ENCODE data around the gene VEZF1.
"Not testable (repeated sequence)": the region's sequence is repeated elsewhere in the genome, so short reads cannot be mapped to it uniquely, and the experiment has no call there.

VEZF1 gene

DNA sequence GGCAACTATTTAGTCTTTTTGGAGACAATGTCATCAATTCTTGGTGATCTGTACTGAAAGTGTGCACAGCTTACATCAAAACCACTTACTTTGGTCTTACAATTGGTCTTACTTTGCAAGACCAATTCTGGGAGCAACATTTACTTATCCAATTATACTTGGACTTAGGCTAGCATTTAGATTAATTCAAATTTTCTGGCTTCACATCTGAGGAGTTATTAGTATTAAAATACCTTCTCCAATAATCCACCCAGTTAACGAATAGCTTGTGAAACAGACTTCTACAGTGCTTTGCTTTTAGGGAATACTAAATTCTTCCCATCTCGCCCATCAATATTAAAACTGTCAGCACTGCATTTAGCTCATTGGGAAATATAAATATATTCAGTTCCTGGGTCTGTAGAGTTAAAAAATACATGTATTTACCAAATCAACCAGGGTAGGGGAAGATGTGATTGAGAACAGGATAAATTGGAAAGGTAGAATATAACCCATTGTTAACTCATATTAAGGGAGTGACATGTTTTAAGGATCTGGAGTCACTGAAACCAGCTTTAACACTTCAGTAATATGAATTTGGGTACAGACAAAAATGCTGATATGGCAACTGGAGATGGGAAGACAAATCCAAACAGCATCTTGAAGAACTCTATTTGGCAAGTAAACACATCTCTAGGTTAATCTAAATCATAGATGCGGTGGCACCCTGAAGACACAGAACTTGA, 9.2 kb upstream of the VEZF1 start:
- DNase-seq: no peak

DNA sequence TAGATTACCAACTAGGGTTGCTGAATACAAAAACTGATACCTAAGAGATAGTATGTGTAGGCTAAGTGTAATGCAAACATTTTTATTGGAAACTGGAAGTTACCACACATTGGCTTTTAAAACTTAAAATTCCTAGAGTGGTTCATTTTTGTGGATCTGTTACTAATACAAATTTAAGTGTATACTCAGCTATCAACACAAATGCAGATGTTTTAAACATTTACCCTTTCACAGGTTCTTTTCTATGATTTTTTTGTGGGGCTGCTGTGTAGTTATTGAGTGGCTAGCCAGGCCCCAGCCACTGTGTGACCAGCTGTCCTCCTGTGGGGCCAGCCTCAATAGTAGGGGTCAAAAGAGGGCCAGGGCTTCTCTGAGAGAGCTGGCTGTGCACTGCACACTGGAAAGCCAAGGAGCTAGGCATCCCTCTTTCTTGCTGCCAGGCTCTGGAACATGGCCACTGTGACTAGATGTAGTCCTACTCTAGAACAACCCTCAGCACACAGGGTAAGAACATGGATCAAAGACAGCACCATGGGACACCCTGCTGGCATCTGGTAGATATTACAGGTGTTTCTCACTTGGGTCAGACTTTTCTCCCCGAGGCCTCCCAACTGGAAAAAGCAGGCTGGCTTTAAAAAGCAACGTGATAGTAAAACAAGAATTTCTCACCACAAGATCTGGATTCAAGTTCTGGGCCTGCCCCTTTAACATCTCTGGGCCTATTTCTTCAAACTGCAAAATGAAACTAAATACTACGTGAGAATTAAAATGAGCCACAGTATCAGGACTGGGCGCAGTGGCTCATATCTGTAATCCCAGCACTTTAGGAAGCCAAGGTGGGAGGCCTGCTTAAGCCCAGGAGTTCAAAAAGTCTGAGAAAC, 7.3 kb upstream of the VEZF1 start:
- DNase-seq: peak; percentile 64

DNA sequence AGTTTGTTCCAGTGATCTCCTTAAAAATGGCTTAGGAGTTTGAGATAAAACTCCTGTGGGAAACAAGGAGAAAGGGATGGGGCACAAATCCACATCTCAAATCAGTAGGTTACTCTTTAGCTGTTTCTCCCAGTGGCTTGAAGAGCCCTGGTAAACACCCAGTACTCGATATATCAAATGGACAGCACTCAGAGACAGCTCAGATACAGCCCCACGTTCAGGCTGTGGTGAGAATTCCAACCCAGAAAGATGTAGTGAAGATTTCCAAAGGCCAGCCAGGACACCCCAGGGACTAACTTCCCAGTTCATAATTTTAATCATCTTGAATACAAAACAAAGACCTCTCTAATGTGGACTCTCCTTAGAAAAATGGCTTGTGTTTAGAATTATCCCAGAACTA, 6.4 kb upstream of the VEZF1 start:
- DNase-seq: no peak

DNA sequence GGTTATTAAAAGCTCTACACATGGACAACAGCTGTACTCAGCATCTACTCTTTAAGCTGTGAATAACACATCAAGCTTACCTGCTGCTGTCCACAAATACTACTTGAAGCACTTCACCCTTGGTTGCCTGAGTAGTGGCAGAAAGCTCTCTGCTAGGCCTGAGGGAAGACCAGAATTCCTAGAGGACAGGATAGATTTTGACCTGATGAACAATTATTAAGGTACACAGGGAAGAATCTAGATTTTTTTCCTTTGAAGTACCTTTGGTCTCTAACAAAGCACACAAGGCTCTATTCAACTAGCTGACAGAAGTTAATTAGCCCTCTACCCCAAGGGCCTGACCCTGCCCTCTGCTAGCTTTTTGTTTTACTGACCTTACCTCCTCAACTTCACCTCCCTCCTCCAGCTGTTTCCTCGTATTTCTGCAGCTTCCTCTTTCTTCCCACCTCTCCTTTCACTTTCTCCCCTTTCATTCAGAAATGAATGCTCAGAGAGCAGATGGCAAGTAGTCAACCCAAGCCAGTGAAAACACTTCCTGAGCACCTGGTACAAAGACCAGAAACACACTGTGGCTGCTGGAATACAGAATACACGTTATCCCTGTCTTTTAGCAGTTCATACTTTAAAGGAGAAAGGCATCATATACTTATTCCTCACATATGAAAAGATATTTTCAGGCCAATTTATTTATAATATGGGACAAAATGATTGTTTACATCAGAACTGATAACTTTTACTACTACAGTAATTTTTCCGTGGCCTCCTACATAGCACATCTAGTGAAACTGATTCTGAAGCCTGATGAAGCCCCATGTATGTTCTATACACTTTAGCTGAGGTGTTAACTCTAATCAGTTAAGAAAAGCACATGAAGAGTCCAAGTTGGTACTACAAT, 5.7 kb upstream of the VEZF1 start:
- no peak for DNase-seq

DNA sequence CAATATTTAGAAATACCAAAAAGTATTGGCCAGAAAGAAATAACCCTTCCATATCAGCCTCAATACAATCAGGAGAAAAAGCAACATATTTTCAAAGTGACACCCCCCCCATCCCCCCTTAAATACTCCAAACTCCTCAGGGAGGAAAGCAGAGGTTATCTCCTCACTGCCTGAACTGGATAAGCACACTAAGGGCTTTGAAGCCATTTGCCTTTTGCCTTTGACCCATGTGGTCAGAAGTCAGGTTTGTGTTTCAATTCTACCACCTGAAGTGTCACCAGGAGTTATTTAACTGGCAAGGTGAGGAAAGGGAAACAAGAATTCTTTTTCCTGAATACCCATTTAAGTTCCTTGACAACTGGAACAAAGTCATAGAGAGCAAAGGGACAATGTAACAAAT, 3.5 kb upstream of the VEZF1 start:
- no peak for DNase-seq

DNA sequence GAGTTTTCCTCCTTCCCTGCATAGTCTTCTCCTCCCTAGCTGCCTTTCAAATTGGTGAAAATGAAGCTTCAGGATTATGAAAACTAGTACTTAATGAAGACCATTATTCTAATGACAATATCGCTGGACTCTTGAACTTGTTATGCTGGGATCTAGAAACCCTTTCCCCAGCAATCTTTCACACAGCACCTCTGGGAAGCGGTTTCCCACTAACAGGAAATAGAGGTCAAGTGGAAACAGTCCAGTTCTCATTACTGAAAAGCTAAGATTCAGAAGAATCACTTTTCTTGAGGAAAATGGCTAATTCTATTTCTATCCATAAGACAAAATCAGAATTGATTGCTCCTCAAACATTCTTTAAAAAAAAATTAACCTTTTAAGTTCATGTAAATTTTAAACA, 2.0 kb upstream of the VEZF1 start:
- DNase-seq: no peak

DNA sequence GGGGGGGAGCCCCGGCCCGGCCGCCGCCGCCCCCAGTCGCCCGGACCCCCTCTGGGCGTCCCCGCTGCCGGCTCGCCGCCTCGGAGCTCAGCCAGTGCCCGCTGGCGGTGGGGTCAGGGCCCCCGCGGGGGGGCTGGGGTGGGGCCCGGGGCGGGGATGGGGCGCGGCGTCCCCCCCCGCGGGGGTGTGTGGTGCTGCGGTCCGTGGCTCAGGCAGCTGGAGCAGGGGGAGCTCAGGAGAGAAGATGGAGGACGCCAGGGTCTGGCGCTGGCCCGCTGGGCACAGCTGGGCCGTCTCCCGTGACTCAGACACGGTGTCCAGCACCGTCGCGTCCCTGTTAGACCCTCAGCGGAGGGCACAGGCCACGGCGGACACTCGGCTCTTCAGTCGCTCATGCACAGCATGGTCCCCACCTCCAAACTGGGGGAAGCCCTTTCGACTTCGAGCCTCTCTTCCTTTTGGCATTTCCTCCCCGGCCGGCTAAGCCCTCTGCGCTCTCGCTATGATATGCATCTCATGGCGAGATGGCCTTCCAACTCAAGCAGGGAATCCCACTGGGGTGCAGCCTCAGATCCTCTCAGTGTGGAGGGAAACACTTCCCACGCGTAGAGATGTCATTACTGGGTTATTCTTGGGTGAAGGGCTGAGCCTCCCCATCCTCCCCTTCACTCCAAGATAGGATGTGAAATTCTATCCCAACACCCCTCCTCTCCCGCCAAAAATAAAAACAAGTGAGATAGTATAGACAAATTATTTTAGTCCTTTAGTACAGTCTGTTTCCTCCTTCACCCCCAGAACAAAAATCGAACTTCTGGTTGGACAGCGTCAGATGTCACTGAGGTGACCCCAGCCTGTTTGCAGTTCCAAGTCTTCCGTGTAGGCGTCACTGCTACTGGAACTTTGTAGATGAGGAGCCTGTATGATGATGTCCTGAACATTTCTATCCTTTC, 522 bp upstream of the VEZF1 start:
- no peak for DNase-seq

DNA sequence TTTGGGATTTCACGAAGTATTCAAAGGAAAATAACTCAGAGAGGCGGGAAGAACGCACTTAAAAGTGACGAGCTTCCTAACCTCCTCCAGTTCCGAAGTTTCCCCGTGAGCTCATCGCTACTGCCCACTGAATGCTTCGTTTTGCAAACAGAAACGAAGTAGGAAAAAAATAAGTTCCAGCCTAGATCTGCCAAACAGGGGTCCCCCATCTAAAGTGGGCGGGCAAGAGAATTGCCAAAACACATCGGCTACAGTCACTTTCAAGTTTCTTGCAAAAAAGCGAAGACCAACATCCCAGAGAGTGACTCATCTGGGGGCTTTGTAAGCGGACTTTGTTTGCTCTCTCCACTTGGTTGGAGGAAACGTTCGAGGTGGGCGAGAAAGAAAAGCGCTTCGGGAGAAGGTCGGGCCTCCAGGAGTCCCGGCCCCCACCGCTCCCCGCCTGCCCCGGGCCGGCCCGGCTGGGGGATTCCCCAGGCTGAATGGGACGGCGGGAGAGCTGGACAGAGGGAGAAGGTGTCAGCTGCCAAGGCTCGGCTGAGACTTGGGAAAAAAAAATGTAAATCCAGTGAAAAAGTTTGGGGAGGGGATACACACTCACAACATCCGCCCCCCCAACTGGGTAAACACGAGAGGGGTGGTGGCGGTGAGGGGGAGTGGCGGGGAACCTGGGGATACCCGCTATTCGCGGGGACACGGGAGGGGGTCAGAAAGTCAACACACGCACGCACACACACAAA, 1.0 kb downstream of the VEZF1 start:
- DNase-seq: no peak

DNA sequence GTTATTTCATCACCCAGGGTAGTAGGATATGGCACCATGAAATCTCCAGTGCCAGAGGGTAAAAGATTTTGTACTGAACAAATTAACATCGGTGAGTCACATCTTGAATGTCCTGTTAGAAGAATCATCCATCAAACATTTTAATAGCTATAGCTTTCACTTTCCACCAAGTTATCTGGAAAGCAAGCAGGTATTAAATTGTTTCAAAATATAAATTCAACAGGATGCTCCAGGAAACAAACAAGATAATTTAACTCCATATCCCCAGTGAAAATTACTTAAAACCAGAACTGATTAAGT, 2.4 kb downstream of the VEZF1 start:
- no peak for DNase-seq

DNA sequence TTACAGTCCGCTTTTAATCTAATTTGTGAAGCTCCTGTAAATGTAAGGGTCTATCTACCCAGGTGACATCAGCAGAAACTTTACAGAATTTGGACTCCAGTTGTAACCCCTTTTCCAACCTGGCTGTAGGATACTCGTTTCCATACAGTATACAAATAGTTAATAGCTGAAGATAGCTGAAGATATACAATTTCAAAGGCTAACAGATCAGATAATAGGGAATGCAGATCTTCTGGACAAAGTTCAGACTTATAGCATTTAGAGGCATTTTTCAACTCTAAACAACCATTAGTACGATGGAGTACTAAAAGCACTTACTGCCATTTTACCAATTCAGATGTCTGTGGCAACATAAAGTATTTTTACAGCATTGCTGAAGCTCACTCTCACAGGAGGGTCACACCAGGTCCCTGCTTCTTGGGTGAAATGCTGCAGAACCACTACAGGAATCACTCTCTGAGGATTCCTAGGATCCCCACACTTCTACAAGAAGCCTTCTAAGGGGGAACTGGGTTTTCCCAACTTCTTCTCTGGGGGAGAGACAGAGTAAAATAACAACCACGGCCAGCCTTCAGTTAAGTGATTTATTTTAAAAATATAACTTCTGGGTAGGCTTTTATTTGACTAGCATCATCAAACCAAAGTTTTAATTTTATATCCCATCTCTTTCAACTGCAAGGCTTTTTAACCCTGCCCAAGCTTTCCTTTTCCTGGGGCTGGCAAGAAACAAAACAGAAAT, 2.9 kb downstream of the VEZF1 start:
- DNase-seq: no peak

DNA sequence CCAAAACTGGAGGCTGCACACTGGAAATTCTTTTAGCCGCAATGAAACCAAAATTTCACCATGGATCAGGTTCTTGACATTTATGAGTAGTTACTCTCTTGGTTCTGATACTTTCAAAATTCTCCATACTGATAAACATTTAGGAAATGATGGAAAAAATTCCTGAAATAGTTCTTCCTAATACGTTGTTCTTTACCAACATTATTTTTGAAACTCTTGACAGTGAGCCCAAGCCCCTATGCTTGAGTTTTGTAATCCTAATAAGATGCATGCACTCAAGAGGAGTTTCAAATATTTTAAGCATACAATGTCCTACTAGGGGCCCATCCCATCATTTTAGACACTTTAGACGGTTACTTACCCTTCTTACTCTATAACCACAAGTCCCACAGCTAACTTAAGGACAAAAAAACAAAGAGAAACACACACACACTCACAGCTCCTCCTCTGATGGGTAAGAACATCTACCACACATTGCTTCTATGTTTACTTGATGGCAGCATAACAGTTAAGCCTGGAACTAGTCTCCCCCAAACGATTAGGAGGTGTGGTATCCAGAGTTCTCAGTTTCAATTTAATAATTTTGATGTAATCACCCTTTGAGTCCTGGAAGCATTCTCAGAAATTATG, 3.7 kb downstream of the VEZF1 start:
- no peak for DNase-seq

DNA sequence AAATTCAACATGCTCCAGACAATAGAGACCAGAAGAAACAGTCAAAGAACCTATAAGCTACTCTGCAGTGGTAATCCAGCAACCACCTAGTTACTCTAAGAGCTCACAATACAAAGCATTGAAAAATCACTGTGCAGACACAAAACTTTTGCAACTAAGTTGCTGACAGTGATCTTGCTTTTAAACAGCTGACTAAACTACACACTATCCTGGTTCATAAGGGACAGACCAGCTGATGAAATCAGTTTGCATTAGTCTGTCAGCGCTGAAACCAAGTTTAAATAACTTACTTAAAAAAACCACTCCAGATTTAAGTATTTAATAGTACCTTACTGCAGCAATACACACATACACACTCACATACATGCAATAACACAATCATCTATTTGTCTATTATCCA, 4.6 kb downstream of the VEZF1 start:
- DNase-seq: no peak

DNA sequence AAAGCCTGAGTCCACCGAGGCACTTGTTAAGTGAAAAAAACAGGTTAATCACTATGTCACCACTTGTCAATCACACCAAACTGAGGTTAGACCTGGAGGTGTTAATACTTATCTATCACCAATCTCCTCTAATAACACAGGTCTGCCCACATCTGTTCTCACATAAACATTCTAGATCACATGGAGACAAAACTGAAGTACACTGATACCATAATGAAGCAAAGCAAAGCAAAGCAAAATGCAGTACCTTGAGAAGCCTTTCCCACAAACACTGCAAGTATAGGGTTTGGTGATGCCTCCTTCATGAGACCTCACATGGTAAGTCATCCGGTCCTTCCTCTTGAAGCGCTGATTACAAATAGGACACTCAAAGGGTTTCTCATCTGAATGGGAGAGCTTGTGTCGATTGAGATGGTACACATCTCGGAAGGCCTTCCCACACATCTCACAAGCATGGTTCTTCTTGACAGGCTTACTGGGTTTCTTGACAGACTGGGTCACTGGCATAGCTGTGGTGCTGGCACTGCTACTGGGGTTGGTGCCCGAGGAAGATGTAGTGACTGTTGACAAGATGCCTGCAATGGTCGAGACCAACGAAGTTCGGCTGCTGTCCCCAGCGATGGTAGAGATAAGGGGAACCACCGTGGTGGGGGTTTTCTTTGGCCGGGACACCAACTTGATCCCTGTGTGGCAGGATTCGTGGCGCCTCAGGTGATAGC, 5.4 kb downstream of the VEZF1 start:
- no peak for DNase-seq

DNA sequence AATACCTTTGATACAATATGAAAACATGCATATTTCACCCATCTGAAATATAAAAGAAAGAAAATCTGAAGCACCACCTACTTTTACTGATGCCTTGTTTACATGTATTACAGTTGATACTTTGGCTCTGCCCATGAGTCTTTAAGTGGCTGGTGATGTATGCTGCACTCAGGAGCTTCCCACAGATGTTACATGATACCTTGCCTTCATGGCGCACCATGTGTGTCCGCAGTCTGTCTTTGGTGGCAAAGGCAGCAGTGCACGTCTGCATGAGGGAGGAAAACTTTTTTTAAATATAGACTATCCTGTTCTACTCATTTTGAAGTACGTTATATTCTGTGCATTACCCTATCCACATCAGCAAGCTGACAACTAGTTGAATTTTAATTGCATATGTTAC, 7.5 kb downstream of the VEZF1 start:
- DNase-seq: no peak

DNA sequence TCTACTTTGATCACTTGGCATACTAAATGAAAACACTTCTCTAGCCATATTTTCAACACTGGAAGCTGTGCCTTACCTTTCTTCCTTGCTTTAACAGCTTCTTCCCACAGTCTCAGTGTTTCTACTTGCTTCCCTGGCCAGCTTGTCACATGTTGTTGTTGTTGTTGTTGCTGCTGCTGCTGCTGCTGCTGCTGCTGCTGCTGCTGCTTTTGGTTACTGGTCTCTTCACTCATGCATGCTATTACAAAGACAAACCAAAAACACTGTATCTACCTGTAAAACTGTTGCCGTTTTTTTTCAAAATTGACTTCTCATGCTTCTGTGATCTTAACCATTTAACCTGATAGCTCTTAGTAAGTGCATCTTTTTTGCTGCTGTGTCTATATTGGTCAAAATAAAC, 9.0 kb downstream of the VEZF1 start:
- no peak for DNase-seq

DNA sequence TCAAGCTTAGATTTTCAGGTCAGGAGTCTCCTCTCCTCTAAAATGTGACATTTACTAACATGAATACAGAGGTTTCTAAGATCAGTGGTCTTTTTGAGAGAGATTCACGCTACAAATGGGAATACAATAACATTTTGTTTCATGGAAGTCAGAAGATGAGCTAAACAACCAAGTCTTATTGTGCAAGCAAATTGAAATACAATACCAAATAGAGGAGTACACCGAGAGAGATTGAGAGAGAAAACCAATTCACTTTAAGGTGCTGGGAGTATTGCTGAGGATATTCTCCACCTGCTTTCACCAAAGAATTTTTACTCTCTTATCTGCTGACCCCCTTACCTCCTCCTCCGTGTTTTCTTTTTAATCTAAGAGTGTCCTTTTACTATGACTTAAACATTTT, 11.5 kb downstream of the VEZF1 start:
- DNase-seq: no peak

DNA sequence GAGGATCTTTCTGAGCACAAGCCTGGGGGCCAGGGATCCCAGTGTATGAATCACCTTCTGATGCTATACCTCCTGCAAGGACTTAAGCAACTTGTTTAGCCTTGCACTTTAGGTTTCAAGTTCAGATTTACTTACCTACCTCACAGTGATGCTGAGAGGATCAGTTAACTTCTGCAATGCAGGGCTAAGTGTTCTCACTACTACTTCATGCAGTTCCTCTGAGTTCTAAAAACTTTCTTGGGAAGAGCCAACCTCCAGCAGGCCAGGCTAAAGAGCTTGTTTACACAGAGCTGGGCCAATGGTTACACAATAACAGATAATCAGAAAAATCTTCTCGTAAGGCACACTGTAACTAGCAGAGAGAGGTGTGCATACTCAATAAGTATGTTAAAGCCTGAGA, 13.0 kb downstream of the VEZF1 start:
- no peak for DNase-seq

DNA sequence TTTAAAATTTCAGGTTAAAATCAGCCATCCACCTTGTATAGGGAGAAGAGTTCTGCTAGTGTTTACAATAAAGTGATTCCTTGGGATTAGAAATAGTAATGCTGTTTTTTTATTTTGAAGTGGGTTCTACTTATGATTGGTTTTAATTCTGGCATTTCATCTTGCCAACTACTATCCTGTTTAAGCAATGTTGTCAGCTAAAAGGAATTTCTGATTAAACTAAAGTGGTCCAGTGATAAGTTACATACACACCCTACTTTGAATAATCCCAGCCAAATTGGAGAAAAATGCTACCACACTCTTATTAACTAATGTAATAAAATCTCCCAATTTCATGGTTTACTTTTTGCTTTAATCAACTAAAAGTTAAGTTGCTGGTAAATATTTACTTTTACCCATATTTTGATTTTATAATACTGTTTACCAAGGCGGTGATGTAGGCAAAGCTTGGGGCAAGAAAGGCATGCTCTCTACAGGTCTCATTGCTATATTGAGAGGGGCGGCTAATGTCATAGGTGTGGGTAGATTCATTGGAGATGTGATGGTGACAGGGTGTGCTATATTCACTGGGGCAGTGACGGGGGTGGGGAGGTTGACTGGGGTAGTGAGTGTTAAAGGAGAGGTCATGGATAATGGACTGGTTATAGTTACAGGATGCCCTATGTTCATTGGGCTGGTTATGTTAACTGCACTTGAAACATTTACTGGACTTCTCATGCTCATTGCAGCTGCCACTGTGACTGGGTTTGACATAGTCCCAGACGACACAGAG, 13.8 kb downstream of the VEZF1 start:
- not testable (repeated sequence) for DNase-seq

DNA sequence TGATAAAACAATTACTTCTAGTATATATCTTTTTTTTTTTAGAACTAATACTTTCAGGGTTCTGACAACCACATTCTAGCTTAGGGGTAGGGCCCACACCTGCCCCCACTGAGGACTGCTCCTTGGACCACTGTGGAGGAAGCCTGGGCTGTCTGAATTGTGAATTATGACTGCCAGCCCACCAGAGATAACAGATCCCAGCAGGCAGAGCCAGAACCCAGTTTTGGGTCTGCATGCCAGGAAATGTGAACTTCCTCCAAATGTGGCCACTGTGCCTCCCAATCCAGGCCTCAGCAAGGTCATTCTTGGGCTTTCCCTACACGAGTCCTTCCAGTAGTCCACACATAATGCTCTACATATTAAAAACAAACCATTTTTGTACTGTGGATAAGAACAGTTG, 15.9 kb downstream of the VEZF1 start:
- DNase-seq: no peak

Measured in NCI-H187 treated with DMSO at 0.1 percent for 48 hours (cell line).